KG1 (cell line): ENCODE results near the gene PIMREG.

Source experiments
- DNase-seq: peaks from one replicate; lab custom pipeline; 2025; lab: John Stamatoyannopoulos, UW

The PIMREG gene

DNA sequence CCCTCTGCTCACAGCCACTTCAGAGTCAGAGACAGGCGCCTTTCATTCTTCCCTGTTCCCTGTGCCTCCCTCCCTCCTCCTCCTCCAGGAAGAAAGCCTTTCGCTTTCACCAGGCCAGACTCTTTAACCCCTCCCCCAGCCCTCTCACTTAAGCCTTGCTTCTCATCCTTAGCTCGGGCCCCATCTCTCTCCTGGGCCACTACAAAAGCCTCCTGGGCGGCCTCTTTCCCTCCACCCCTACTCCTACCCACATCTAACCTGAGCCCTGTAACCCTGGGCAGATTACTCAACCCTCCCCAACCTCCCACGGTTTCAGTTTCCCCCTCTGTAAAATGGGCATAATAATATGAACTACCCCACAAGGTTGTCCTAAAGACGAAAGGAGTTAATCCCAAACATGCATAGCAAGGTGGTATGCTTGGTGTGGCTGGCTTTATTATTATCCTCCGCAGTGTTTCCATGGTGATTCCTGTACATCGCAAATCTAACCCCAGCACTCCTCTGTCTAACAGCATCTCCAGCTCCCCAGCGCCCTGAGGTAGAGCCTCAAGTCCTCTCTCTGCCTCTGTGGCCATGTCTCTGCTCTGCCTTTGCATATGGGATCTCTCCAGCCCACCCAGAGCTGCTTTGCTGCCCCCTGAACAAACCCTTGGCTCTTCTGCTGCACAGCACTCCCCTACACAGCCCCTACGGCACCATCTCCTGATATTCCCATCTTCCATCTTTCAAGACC is 17.7 kb downstream of the PIMREG start:
- no peak for DNase-seq

DNA sequence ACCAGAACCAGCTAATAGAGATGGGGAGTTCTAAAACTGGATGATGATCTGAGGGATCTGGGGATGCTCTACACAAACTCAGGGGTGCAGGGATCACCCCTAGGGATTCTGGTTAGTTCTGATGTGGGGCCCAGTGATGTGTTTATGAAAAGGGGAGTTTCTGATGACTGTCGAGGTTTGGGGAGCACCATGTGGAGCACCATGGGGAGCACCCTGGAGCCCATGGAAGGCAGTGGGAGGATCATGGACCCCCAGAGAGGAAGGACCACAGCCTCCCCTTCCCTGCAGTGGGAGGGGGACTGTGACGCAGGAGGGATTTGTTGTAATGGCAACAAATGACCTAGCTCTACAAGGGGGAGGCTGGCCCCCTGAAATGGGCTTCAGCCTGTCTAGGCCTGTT is 18.4 kb downstream of the PIMREG start:
- no peak for DNase-seq

DNA sequence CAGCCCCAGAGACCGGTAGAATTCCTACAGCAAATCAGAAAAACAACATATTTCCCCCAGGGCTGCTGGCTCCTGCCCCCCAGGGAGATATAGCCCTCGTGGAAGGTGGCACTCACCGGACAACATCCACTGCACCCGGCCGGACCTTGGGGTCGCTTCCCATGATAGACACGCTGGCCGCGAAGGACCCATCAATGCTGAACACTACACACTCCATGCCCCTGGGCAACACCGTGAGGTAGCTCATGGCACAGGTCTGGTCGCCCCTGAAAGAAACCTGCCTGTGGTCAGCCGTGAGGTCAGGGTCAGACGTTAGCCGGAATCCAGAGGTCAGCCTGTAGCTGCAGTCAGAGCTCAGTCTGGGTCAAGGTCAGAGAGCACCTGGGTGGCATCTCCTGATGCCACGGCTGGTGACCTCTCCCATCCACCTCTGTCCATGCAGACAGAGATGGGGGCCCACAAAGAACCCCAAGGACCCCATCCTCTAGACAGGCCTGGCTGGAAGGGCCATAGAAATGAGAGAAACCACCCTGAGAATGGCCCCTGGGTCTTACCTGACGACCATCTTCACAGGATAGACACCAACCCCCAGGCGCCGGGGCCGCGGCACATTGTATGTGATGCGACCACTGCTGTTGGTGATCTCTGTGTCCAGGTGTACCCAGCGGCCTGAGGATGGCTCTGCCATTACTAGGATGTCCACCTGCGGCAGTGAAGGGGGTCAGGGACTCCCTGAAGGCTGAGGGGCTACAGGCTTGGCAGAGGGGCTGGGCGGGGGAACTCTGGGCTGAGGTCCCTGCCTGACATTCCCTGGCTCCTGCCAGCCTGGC is 19.6 kb downstream of the PIMREG start:
- DNase-seq = no peak

DNA sequence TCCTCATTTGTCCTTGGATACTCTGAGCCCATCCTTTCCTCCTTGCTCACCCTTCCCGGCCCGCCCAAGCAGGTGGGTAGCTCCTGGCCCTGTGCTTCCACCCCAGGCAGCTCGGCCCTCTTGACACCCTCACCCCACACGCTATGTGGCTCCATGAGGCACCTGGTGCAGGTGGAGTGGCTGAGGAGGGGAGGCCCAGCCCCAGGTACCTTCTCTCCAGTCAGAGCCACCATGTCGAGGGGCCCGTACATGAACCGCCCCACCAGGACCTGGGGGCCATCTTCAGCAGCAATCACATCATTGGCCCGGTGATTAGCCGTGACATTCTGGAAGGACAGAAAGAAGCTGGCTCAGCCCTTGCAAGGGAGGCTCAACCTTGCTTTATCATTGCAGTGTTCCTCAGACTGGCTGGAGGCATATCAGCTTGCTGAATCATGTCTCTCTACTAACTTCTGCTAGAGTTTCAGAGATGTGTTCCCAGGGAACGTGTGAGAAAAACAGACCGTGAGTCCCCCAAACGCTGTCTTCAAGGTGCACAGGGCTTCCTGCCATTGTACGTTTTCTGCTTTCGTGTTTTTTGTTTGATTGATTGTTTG is 20.3 kb downstream of the PIMREG start:
- DNase-seq = no peak

DNA sequence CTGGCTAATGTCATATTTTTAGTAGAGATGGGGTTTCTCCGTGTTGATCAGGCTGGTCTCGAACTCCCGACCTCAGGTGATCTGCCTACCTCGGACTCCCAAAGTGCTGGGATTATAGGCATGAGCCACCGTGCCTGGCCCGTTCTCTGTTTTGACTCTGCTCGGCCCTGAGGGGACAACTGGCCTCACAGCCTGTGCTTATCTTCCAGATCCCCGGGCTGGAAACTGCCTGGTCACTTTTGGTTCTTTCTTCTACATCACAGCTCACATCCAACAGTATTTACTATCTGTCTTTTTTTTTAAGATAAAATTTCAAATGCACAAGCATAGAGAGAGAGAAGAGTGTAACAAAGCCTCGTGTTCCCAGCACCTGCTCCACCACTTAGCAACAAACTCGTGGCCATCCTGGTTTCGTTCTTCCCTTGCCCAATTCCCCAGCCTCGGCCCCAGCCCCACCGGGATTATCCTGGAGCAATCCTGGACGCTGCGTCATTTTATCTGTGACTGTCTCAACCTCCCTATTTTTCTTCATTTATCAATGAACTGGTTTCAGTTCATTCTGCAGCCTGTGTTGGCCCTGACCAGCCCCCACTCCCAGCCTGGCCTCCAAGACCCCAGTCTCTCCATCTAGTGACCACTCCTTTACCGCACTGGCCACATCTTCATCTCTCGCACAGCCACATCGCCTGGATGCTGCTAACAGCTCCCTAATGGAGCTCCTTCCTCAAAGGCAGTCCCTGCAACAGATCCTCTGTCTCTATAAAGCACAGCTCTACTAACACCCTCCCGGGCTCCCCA is 21.1 kb downstream of the PIMREG start:
- DNase-seq = no peak

DNA sequence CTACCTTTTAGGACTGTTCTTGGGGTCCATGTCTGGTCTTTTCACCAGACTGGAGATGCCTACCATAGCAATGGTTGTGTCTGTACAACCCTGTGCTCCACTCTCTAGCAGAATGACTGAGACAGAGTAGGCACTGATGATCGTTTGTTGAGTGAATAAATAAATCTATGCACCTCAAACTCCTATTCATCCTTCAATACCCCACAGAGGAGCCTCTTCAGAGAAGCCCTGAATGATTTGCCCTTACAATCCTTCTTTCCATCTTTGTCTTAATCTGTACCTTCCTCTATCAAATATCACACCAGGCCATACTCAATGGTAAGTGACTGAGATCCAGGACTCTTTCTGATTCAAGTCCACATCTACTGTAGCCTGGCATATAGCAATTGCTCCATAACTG is 23.3 kb downstream of the PIMREG start:
- no peak for DNase-seq

DNA sequence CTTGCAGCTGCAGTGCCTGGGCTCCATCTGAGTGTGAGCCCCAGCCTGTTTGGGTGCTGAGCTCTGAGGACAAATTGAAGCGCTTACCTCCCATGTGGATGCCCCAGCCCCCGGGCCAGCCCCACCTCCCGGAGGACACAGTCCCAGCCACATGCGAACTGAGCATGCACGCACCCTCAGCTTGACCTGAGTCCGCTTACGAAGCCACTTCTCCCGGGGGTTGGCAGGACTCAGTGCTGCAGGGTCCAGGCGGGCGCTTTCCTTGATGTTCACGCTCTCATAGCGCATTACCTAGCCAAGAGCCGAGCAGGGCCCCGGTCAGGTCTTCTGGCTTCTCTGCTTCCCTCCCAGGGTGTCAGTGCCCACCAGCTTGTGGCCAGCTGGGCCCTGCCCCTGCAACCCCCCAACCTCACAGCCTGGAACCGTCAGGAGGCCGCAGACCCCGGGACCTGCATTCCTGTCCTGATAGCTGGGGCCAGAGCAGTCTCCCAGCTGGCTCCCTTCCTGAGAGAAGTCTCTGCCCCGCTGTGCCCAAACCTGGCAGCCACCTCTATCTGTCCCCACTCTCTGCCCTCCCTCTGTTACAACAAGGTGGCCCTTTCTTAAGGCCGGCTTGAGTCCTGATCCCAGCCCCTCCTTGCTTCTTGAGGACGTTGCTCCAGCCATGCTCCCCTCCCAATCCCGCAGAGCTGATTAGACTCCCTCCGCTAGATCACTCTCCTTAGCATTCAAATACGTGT is 24.0 kb downstream of the PIMREG start:
- no peak for DNase-seq

DNA sequence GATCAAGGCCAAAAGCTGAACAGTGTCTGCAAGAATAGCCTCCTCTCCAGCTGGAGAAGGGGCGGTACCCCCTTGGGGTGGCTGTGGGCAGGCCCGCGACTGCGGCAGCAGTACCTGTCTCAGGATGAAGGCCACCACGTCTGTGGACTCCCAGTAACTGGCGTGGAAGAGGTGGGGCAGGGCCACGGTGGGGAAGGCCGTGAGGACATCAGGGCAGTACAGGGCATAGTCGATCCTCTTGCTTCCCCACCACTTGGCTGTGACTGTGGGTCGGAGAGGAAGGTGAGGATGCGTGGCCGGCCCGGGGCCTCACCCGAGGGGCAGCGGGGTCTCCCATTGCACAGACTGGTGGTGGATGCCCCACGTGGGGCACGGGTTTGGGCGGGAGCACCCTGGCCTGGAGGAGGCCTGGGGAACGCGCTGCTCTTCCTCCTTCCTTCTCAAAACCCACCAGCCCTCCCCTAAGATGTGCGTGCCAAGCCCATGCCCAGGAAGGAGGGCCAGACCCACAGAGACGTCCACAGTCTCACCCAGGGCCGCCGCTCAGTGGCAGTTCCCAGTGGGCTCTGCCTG is 26.0 kb downstream of the PIMREG start:
- no peak for DNase-seq

DNA sequence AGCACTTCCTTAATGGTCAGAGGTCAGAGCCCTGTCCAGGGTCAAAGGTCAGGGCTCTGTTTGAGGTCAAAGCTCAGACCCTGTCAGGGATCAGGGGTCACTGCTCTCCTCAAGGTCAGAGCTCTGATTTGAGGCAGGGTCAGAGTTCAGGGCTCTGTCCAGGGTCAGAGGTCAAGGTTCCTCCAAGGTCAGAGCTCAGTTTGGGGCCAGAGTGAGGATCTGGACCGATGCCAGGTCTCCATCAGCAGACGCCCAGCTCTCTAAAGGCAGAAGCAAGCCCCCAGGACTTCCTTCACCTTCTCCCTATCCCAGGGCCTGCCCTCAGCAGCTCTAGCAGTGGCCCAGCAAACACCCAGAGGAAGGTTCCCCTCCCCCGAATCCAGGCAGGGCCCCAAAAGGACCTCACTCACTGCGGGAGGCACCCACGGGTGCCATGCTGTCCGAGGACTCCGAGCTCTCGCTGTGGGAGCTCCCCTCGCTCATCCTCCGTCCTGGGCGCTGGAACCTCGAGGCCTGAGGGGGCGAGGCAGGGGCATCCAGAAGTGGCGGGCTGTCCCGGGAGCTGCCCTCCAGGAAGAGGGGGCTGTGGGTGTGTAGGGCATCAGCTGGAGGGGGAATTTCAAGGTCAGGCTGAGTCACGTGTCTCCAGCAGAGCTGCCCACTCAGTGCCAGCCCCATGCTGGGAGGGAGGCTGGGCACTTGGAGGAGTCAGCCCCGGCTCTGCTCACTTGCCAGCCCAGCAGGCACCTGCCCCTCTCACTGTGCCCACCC is 26.7 kb downstream of the PIMREG start:
- DNase-seq = no peak

DNA sequence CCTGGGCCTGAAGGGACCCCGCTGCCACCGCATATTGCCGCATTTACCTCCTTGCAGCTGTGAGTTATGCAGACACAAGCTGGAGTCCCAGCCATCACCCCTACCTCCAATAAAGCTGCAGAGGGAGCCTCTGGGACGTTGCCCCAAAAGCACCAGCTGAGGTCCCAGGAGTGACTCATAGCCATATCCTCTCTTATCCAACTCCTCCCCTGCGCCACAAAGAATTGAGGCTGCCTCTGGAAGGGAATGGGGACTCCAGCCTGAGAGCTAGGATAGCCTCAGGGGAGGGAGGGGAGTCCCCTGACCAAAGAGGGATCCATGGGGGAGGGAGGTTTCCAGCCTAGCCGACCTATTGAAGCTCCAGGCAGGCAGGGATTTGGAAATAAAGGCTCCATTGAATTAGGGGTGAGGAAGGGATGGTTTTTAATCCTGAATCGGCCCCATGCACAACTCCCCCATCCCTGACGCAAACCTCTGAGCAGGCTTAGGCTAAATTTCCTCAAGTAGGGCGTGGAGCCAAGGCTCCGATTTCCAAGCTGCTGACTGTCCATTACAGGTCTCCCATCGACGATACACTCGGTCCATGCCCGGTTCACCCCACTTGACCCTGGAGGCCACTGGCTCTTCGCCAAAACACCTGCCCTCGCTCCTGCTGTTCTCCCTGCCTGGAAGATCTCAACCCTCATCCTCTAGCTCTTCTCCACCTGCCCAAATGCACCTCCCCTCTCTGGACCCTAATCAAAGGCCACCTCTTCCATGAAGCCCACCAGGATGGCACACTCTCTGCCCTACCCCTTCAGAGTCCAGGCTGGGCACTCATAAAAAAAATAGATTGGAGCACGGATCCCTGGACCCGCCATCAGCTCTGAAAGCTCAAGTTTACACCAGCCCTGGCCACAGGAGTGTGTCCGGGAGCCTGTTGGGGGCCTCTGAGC is 27.5 kb downstream of the PIMREG start:
- DNase-seq = no peak

DNA sequence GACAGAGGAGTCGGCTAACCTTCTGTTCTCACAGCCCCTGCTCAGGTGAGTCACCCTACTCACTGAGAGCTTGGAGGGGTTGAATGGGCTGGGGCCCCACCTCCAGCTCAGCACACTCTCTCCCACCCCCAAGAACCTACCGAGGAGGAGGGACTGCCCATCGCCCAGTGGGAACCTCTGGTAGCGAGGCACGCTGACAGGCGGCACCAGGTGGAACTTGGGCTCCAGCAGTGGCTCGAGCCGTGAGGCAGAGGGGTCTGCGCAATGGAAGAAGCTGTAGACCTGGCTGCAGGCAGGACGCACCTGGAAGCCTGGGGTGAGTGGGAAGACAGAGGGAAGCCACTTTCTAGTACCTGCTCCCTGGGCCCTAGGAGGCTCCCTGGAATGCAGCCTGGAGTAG is 28.3 kb downstream of the PIMREG start:
- DNase-seq = no peak

DNA sequence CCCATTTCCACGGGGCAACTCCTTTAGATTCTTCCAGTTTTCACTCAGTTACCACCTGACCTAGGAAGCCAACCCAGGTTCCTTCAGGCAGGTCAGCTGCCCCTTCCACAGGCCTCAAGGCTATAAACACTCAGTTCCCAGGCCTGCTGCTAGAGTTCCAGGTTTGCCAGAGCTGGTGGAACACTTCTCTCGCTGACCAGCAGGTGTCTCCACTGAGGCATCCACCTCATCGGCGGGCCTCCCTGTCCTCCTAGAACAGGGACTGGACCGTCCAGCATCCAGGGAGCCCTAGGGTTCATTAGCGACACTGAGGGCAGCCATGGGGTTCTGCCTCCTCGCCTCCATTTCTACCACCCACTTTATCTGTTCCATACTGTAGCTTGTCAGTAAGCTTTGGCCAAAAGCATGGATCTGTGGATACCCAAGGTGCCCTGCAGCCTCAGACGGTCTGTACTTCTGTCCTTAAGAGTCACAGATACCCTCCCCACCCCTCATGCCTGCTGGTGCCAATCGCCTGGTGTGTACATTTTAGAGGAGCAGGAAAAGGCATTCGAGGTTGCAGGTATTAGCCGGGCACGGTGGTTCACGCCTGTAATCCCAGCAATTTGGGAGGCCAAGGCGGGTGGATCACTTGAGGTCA is 29.0 kb downstream of the PIMREG start:
- no peak for DNase-seq

DNA sequence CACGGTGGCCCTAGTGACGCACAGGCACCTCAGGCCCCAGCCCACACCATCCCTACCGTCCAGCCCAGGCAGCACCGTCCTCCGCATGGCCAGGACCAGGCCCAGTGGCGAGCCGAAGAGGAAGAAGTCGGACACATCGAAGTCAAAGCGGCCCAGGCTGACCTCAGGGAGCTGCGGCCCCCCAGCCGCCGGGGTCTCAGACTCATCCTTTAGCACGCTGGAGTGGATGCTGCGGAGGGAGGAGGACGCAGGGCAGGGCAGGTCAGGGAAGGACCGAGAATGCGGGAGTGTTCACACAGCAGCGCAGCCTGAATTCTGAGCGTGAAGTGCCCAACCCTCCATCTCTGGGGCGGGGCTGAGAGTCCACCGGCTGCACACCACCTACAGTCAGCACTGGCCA is 30.1 kb downstream of the PIMREG start:
- no peak for DNase-seq

DNA sequence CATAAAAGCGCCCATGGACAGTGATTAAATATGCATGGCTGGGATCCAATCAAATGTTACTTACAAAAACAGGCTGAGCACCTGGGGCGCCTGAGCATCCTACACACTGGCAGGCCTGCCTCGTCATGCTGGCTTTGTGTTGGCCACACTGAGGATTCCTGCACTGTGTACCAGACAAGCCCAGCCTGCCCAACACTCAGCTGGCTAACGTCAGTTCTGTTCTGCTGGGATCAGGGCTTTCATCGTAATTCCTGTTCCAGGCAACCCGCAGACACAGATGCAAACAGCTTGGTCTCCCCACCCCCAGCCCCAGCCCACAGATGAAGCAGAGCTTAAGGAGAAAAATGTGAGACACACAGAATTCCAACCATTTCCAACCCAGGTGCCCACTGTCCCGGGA is 30.7 kb downstream of the PIMREG start:
- no peak for DNase-seq

DNA sequence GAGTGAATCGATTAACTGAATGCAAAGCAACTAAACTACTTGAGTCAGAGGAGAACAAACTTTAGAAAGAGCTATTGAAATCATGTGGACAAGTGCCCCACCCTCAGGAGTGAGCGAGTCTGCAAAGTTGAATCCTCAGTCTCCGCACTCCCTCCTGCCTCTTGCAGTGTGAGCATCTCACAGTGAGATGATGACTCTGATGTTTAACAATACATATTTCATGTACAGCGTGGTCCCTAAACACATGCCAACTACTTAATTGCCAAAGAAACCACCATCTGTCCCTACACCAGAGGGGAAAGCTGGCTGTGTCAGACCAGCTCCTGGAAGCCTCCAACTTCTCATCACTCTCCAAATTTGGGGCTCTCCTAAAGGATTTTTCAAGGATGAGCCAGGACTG is 31.2 kb downstream of the PIMREG start:
- DNase-seq = no peak

DNA sequence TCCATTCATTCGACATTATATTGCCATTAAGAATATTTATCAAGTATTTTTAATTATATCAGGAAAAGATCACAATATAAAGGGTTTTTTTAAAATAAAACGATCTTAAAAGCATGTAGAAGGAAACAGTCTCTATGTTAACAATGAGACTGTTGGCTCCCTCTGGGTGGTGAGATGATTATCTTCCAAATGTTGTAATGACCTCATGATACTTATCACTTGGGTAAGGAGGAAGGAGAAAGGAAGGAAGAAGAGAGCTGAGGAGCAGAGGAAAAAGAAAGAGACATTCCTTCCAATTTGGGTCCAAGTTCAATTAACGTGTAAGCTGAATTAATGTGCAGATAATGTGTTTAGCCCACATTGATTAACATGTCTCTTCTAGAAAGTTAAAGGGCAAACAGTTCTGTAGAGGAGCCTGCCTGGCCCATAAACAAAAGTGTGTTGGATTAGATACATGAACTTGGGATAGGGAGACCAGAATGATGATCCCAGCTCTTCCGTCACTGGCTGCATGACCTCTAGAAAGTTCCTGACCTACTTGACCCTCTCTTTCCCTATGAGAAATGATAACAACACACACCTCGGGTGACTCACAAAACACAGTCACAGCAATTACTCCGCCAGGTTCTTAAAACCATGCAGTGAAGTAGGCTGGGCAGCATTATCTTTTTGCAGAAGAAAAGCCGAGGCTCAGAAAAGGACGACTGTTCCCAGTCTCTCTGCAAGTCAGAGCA is 32.0 kb downstream of the PIMREG start:
- no peak for DNase-seq

DNA sequence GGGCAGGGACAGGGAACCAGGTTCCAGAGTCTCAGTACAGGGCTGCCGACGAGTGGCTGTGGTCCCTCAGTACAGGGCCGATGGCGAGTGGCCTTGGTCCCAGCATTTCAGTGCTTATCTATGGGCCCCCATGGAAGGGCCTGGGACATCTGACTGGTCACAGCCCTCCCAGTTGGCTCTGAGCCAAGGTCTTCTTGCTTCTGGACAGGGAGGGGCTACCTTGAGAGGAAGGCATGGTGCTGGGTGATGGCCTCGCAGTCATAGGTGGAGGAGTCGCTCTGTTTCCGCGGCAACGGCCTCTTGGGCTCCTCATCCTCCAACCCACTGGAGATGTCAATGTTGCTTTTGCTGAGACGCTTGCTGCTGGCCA is 32.5 kb downstream of the PIMREG start:
- no peak for DNase-seq

DNA sequence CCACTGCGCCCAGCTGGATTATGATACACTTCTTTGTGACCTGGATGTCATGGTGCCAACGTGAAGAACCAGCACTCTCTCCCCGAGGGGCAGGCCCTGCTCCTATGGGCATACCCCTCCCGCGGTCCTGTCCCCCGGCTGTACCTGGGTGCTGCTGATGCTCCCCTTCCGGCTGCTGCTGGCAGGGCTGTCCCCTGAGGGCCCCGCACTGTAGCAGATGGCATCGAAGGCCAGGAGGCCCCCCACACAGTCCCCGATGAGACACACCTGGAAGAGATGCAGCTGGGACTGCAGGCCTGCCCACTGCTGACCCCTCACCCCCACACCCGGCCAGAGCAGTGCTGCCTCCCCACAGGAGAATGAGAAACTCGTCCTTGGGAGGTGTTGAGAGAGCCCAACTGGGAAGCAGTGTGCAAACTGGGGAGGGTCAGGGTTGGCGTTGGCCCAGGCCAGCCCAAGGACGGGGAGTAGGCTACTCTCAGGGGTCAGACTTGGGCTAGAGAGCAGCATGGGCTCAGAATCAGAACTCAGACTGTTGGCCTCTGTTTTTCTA is 33.7 kb downstream of the PIMREG start:
- no peak for DNase-seq
